ENCODE data around the gene ZNF624.
"Not testable (repeated sequence)": the region's sequence is repeated elsewhere in the genome, so short reads cannot be mapped to it uniquely, and the experiment has no call there.

DNA sequence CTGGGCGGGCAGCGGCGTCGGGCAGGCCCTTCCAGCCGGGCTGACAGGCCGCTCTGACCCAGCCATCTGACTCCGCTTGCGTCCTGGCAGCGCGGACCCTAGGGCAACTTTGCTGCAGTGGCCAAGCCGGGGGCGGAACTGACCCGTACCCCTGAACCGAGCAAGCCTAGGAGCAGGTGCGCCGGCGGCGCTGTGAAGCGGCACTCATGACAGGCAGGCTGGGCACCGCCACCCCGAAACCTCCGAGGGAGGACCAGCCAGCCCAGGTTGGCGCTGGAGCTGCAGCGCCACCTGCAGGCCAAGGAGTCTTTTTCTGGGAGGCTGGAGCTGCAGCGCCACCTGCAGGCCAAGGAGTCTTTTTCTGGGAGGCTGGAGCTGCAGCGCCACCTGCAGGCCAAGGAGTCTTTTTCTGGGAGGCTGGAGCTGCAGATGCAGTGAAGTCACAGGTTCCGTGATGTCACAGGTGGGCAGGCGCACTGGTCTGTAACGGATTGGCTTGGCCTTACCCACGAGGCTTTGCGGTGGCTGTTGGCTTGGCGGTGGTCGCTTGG lies 36.2 kb upstream of the ZNF624 start, which contains the start of gene CCDC144A:
- TF ChIP-seq POLR2A (IDR thresholded peaks at IDR 0.05): not testable (repeated sequence)
- TF ChIP-seq, protein P1, sequence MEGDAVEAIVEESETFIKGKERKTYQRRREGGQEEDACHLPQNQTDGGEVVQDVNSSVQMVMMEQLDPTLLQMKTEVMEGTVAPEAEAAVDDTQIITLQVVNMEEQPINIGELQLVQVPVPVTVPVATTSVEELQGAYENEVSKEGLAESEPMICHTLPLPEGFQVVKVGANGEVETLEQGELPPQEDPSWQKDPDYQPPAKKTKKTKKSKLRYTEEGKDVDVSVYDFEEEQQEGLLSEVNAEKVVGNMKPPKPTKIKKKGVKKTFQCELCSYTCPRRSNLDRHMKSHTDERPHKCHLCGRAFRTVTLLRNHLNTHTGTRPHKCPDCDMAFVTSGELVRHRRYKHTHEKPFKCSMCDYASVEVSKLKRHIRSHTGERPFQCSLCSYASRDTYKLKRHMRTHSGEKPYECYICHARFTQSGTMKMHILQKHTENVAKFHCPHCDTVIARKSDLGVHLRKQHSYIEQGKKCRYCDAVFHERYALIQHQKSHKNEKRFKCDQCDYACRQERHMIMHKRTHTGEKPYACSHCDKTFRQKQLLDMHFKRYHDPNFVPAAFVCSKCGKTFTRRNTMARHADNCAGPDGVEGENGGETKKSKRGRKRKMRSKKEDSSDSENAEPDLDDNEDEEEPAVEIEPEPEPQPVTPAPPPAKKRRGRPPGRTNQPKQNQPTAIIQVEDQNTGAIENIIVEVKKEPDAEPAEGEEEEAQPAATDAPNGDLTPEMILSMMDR (IDR thresholded peaks at IDR 0.05): not testable (repeated sequence)
